GM19397 (cell line): ENCODE results near the gene KAZALD1.

Experiments
- ATAC-seq: cut with Tn5 transposase; IDR thresholded peaks from one replicate; pipeline ENCODE4 v1.9.1; 2021; ENCODE audit warnings: mild to moderate bottlenecking, moderate library complexity; ENCODE audit not compliant: unreplicated experiment

Gene KAZALD1

DNA sequence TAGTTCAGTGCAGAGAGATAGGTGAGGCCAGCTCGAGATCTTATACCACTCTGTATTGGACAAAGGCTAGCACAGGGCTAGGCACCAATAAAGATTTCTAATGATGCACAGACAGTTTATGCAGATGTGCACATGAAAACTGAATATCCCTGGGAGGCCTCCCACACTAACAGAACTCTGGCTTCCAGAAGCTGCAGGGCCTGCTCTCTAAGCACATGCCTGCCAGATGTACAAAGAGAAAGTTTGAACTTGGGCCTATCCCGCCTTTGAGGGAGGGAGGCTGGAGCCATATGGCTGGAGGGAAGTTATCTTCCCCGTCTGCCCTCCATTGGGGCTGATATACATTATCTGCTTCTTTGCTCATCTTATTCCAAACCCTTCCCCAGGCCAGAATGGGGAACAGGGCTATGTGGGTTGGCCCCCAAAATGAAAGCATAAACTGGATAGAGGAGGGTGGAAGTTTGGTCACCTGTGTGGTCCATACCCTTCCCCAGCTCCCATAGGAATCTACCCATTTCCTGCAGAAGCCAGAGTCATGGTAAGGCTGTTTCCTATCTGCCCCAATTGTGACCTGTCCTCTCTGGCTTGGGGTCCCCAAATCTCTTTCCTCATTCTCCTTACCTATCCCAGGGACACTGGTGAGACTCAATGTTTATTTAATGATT is 3.8 kb downstream of the KAZALD1 start:
- ATAC-seq, result no peak

DNA sequence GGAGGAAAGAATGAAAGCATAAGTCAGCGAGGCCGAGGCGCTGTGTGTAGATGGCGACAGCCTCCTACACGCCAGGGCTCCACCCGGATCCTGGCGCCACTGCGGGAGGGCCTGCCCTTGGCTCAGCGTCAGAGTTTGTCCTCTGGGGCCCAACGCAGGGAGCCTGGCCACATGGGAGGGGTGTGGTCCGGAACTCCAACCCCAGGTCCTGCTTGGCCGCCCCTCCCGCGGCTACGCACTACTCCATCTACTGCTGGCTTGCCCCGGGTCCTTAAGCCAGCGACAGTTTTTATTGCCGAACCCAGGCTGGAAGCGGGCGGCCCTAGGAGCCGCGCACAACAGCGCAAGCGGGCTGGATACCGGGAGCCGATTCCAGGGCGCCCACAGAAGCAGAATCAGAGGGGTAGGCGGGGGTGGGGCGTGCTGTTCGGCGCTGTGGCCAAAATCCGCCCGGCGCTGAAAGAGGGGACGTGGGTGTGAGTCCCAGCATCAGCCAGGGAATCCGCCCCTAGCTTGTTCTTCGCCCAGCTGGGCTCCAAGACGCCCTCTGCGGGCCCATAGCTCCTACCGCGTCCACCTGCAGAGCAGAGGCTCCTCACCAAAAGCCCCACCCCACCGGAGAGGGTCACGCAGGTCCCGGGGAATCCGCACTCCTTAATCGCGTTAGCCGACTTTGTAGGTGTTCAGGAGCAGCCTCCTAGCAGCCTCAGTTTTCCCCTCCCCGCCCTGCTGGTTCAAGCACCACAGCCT is 4.5 kb downstream of the KAZALD1 start:
- ATAC-seq, result no peak

DNA sequence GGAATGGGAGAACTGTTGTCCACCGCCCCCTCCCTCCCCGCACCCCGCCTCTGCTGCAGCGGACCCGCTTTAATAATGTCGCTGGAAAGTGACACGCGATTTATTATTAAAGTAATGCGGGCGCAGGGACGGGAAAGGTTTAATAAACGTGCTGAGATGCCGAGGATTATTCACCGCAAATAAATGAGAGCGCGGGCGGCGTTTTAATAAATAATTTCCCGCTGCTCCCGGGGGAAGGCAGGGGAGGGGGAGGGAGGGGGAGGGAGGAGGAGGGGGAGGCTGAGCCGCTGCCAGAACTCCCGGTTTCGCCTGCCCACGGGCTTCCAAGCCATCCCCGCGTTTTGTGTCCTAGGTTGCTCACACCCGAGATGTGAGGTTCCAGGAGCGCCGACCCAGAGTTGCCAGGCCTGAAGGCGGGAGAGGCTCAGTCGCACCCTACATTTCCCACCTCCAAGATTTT is 5.1 kb downstream of the KAZALD1 start:
- no peak for ATAC-seq

GRCh38 chr10:101067356-101068083 is 5.7 kb downstream of the KAZALD1 start:
- ATAC-seq, result peak; percentile 41

GRCh38 chr10:101069441-101069840 is 7.7 kb downstream of the KAZALD1 start:
- no peak for ATAC-seq

GRCh38 chr10:101070098-101070497 is 8.3 kb downstream of the KAZALD1 start:
- no peak for ATAC-seq

DNA sequence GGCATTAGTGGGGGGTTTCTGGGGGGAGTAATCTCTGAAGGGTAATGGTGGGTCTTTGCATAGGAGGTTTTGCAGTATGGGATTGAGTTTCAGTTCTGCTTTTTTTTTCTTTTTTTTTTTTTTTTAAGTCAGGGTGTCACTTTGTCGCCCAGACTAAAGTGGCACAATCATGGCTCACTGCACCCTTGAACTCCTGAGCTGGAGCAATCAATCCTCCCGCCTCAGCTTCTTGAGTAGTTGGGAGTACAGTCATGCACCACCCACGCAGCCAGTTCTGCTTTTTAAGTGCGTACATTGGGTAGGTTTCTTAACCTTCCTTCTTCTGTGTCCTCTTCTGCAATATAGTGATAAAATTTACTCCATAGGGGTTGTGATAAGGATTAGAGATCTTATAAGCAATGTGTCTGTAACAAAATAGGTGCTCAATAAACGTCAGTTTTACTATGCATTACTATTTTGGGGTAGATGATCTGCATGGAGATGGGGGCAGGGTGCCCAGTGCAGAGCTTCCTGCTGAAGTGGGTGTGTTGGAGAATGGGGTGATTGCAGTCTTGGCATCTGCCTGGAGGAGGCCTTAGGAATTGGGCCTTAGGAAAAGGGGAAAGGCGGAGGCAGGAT is 9.6 kb downstream of the KAZALD1 start:
- no peak for ATAC-seq

DNA sequence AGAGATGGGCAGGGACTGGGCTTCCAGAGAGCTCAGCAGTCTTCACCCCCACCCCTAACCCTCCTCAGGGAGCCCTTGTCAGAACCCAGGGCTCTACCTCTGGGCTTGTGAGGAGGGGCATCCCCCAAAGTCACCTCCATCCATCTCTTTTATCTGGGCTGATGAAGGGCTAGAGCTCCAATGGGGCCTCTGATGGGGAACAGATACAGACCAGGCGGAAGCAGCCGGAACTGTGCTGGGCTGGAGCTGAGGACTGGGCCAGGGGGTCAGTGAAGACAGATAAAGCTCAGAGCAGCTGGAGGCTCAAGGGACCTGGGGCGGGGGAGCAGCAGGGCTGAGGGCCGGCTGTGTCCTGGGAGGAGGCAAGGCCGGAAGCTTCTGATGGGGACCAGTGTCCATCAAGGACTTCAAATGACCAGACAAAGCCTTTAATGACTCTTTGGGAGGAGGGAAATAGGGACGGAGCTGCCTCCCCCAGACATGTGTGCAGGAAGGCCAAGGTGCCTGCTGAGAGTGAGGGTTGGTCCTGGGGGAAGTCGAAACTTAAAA is 10.2 kb downstream of the KAZALD1 start:
- ATAC-seq, result no peak

- no peak for ATAC-seq
Observed at GRCh38 chr10:101072923-101073322, 11.1 kb downstream of the KAZALD1 start.

DNA sequence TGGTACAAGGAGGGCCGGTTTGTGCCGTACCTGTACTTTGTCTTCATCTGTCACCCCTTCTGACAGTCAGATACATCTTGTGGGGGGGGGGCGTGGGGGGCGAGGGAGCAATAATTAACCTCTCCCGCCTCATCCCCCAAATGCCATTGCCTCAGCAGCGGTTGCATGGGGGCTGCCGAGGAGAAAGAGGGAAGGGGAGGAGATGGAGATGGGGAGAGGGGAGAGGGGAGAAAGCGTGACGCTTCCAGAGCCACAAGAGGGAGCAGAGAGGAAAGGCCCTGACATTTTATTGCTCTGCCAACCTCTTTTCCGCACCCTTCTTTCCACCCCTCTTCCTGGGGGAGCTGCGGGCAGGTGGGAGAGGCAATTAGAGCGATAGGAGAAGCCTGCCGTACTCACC is 11.8 kb downstream of the KAZALD1 start:
- no peak for ATAC-seq

- ATAC-seq, result no peak
Observed at GRCh38 chr10:101075775-101076174, 14.0 kb downstream of the KAZALD1 start.

DNA sequence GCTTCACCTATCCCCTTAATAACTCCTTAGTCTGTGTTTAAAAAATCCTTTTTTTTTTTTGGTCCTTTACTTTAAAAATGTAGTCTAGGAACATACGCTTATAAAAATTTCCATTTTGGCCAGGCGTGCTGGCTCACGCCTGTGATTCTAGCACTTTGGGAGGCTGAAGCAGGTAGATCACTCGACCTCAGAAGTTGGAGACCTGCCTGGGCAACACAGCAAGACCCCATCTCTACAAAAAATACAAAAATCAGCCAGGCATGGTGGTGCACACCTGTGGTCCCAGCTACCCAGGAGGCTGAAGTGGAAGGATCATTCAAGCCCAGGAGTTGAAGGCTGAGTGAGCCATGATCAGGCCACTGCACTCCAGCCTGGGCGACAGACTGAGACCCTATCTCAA is 14.8 kb downstream of the KAZALD1 start:
- no peak for ATAC-seq

GRCh38 chr10:101079874-101080273 is 18.1 kb downstream of the KAZALD1 start:
- ATAC-seq, result no peak

DNA sequence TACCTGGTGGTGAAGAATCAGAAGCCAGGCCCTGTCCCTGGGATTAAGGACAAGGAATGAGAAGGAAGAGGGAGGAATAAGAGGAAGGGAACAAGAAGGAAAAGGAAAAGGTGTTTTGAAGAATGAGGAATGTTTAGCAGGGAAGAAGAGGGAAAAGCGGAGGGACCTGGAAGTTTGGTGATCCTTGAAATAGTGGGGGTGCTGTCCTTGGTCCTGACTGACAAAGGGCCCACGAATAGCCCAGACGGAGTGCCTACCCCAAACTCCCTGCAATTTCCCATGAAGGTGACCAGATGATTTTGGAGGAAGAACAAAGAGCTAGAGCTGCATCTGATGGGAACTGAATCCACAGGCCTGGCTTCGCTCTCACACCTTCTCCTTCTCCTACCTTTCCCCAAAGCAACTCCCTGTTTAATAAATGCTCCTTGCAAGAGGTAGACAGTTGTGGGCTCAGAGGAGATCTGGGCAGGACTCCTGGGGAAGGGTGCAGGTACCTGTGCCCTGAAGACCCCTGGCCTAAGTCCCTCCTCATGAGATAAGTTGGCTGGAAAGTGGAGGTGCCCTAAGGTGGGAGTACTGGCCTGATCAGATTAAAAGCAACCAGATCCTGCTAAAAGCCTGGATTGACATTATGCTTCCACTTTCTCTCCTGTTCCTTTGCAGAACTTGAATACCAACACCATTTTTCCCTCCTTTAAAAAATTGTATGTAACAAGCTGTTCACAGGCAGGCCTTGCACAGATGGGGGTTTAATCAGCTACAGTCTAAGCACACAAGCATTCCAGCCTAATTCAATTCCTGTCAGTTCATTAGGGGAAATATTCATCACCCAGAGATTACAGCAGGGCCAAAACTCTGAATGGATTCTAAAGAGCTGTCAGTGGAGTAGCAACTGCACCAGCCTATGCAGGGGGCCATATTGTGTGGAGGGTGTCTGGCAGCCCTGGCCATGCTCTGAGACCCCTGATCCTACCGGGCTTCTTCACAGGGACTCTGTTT is 19.4 kb downstream of the KAZALD1 start:
- no peak for ATAC-seq

DNA sequence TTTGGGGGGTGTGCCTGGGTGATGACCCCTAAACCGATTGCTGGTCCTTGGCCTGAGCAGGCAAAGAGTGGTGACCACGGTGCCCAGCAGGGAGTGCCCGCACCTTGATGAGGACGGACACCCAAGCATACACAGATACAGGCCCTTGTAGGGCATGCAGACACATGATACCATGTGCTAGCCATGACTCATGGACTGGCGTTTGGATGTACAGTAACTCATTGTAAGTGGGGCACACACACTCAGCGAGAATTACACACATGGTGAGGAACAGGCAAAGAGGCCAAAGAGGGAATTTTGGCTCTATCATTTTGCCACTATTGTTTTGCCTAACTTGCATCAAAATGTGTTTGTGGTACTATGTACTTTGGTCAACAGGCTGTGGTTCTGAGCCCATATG is 24.1 kb downstream of the KAZALD1 start:
- no peak for ATAC-seq

DNA sequence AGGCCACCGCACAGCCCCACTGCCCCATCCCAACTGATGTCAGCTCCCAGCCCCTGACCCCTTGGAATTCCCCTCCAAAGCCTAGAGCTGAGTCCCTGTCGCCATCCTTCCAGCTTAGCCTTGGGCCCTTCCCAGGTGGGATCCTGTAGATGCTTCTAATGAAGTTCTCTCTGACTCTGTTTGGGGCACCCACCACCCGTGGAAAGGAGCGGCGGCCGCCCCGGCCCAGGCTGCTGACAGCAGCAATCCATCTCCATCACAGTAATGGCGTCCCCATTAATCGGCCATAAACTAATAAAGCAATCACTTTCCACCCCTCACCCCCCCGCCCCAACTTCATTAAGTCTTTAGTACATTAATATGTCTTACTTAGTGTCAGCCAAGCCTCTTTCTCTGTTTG is 25.6 kb downstream of the KAZALD1 start:
- ATAC-seq, result no peak

GRCh38 chr10:101087965-101088364 is 26.2 kb downstream of the KAZALD1 start:
- ATAC-seq, result no peak

DNA sequence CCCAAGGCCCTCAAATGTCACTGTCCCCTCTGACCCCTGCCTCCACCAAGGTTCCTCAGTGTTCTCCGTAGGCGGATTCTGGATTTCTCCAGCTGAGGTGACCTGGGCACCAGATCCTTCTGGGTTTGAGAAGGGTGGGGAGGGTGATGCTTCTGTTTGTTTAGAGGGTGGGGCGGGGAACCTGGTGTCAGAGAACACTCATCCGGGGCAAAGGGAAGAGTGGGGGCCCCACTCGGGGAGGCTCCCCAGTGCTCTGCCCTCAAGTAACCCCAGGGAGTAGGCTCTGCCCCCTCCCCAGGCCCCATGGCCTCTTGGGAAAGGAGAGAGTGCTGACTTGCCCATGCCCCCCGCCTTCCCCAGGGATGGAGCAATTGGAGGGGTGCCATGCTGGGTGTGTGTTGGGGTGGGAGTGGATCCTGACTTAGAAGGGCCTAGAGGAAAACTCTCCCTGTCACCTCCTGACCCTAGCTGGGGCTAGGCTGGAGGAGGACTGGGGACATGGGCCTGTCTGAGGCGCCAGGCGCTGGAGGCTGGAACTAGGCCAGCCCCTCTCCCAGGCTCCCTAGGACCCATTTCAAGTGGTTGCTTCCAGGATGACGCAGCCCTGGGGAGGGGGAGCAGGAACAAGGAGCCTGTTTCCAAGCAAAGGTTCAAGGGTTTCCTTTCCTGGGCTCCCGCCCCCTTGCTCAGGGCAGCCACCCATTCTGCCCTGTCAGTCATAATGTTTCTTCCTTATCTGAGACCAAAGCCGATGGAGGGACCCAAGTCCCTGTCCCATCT is 27.9 kb downstream of the KAZALD1 start:
- ATAC-seq, result no peak

DNA sequence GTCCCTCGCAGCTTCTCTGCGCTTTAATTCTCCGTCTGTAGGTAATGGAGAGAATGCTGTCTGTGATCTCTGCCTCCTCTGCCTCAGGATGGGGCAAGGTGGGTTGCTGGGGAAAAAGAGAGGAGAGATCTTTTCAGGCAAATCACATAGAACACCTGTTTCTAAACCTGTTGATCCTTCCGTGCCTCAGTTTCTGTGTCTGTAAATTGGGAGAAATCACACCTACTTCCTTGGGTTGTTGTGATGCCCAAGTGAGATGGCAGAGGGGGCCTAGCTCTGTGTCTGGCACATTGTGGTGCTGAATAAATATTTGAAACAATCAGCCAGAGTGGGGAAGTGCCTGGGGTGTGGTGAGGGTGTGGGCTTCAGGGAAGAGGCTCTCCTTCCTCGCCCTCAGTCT is 28.8 kb downstream of the KAZALD1 start:
- no peak for ATAC-seq
